NCI-H1417 (cell line): Measurements from ENCODE around the gene ZNF575.
"Not testable (repeated sequence)": the region's sequence is repeated elsewhere in the genome, so short reads cannot be mapped to it uniquely, and the experiment has no call there.

Source experiments
- DNase-seq, 3 experiments: peaks; one replicate each; lab custom pipeline; 2025; lab: John Stamatoyannopoulos, UW

ZNF575 gene

DNA sequence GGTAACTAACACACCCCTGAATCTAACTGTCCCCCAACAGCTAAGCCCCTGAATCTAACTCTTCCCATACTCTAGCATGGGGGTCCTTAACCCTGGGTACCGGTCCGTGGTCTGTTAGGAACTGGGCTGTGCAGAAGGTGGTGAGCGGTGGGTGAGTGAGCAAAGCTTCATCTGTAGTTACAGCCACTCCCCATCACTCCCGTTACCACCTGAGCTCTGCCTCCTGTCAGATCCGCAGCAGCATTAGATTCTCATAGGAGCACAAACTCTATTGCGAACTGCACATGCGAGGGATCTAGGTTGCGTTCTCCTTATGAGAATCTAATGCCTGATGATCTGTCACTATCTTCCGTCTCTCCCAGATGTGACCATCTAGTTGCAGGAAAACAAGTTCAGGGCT, 22.3 kb upstream of the ZNF575 start:
- no peak for DNase-seq

DNA sequence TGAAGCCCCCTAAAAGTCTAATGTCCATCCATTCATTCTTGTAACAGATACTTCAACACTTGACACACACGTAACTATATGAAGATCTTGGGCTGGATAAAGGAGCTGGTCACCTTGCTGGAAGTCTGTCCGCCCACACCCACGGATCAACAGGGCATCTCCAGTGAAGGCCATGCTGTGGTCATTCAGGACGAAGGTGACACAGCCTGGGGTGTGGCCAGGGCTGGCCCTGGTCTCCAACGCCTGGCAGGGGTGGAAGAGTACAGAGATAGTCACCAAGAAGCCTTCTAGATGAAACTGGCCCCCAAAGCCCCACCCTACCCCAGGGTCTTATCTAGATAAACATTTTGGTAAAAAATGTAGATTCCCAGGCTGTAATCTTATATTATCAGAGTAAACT, 21.7 kb upstream of the ZNF575 start:
- DNase-seq: no peak

DNA sequence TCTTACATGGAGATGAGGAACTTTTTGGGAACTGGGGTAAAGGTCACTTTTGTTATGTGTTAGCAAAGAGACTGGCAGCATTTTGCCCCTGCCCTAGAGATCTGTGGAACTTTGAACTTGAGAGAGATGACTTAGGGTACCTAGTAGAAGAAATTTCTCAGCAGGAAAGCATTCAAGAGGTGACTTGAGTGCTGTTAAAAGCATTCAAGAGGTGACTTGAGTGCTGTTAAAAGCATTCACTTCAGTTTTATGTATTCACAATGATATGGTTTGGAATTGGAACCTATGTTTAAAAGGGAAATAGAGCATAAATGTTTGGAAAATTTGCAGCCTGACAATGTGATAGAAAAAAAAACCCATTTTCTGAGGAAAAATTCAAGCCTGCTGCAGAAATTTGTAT, 20.6 kb upstream of the ZNF575 start:
- peak in 2 of 3 experiments; percentile 16 to 35 for DNase-seq

DNA sequence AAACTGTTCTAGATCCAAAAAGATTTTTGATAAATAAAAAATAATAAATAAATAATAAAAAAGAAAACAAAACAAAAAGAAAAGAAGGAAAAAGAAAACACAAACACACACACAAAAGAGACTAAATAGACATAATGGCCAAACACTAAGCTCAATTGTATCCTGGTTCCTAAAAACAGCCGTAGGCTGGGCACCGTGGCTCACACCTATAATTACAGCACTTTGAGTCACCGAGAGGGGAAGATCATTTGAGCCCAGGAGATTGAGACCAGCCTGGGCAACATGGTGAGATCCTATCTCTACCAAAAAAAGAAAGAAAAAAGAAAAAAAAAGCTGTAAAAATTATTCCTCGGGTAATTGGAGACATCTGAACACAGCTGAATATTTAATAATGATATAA, 14.9 kb upstream of the ZNF575 start:
- peak in 2 of 3 experiments; percentile 18 to 68 for DNase-seq

DNA sequence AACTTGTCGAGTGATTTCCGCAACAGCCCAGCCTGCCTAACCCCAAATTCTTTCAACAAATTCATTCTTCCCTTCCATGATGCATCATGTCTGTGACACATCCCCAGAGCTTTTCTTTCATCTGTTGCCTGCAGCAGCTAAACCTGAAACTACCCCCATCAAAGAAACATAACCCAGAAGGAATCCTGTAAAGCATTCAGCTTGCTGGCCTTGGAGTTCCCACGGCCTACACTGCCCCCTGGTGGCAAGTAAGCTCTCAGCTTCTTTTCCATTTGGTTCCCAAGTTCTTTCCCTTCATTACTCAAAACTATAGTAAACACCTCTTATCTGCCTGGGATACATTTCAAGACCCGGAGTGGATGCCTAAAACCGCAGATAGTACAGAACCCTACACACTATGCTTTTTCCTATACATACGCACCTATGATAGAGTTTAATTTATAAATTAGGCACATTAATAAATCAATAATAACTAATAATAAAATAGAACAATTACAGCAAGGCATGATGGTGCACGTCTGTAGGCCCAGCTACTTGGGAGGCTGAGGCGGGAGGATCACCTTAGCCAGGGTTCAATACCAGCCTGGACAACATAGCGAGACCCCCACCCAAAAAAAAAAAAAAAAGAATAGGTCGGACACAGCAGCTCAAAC, 13.4 kb upstream of the ZNF575 start:
- peak; percentile 51 to 86 (median 86) for DNase-seq

DNA sequence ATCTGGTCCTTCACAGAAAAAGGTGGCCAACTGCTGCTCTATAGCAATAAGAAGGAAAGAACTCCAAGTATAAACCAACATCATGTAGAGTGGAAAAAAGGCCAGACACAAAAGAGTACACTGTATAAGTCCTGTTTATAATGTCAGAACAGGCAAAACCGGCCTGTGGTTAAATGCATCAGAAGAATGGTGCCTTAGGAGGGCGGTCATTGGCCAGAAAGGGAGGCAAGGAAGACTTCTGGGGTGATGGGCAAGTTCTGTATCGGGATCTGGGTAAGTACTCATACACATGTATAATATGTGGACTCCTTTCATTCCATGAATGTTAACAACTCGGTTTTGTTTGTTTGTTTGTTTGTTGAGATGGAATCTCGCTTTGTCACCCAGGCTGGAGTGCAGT, 10.1 kb upstream of the ZNF575 start:
- DNase-seq: no peak

DNA sequence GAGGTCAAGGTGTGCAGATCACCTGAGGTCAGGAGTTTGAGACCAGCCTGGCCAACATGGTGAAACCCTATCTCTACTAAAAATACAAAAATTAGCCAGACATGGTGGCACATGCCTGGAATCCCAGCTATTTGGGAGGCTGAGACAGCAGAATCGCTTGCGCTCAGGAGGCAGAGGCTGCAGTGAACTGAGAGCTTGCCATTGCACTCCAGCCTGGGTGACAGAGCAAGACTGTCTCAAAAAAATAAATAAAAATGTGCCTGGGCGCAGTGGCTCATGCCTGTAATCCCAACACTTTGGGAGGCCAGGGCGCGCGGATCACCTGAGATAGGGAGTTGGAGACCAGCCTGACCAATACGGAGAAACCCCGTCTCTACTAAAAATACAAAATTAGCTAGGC, 9.3 kb upstream of the ZNF575 start:
- DNase-seq: not testable (repeated sequence)

DNA sequence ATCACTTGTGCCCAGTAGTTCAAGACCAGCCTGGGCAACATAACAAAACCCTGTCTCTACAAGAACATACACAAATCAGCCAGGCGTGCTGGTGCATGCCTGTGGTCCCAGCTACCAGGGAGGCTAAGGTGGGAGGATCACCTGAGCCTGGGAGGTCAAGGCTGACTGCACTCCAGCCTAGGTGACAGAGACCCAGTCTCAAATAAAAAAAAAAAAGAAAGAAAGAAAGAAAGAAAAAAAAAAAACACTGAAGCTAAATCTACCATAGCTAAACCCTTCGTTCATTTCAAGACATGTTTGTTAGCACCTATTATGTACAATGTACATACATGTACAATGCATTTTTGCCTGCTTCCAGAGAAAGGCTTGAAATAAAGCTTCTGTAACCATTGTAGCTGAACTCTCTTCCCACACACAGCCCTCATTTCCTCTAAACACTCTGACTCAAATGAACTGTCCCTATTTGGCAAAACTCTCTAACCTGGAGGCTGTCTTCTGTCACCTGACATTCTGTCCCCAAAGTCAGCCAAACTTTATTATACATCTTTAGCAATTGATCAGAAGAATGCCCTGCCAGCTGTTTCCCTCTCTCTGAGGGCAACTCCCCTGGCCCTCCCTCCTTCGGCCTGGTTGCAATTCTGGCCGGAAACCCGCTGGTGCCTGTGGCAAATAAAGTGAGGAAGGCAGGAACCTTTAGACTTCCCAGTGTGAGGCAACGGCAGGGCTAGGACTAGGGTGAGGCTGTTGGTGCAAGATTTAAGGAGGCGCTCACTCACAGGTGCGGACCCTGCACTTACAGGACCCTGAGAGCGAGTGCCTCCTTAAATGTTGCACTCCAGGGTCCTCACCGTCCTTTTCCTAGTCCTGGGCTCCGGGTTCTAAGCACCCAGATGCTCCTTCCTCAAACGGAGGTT, 7.8 kb upstream of the ZNF575 start:
- DNase-seq: no peak

DNA sequence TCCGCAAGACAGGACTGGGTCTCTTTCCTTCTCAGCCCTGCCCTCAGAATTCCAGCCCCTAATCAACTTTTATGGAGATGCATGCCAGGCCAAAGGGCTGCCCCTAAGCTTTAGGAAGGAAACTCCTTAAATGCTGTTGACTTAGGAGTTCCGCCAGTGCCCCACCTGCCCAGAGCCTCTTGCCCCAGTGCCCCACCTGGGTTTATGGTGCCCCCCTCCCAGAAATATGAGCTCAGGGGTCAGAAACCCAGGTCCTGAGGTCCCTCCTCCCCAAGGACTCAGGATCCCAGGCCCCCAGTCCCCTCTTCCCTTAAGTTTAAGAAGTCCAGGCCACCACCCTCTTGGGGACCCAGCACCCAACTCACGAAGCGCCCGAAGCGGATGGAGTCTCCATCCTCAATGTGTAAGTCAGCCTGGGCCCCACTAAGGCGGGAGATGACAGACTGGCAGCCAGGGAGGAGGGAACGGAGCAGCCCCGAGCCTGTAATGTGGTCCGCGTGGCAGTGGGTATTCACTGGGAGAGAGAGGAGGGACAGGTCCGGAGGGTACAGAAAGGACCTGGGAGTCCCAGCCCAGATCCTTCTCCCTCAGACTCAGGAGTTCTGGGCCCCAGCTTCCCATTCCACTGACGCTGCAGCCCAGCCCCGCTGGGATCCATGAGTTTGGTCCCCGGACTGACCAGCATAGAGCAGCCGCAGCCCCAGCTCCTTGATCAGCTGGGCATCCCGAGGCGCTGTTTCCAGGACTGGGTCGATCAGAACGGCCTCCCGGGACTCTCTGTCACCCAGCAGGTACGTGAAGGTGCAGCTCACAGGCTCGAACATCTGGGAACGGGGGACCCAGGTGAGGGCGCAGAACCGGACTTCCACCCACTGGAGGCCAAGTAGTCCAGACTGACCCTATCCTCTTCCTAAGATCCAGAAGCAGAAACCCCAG, 6.9 kb upstream of the ZNF575 start:
- DNase-seq: no peak

DNA sequence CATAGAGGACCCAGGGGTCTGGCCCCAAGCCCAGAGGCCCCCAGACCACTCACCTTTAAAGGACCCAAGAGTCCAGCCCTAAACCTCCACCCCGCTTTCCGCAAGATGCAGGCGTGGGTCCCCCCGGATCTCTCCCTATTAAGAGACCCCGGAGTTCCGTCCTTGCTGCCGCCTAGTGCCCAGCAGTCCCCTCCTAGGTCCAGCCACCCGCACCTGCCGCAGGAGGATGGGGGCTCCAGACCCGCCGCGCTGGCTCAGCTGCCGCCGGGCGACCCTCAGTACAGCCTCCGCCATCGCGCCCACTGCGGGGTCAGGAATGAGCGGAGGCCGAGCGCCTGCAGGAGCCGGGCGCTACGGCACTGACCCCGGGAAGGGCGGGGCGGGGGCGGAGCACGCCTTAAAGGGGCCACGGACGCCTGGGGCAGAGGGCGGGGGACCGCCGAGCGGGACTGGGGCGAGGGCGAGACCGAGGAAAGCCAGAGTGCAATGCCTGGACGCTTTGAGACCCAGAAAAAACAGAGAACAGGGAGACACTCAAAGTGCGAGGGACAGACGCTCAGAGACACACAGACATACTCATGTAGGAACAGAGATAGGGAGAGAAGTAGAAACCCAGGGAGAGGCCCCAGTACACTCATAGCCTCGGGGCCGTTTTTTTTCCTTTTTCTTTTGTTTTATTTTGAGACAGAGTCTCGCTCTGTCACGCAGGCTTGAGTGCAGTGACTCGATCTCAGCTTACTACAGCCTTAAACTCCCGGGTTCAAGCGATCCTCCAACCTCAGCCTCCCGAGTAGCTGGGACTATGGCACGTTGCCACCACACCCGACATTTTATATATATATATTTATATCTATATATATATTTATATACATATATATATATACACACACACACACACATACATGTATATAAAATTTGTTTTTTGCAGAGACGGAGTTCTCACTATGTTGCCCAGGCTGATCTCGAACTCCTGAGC, 5.8 kb upstream of the ZNF575 start, which contains the start of gene ETHE1:
Gene ETHE1, minus strand, starts transcription at position 318 of the 976 bp plus-strand sequence. Its CDS starts 24 bp downstream, at position 294.
- peak in 2 of 3 experiments; percentile 75 to 76 for DNase-seq

DNA sequence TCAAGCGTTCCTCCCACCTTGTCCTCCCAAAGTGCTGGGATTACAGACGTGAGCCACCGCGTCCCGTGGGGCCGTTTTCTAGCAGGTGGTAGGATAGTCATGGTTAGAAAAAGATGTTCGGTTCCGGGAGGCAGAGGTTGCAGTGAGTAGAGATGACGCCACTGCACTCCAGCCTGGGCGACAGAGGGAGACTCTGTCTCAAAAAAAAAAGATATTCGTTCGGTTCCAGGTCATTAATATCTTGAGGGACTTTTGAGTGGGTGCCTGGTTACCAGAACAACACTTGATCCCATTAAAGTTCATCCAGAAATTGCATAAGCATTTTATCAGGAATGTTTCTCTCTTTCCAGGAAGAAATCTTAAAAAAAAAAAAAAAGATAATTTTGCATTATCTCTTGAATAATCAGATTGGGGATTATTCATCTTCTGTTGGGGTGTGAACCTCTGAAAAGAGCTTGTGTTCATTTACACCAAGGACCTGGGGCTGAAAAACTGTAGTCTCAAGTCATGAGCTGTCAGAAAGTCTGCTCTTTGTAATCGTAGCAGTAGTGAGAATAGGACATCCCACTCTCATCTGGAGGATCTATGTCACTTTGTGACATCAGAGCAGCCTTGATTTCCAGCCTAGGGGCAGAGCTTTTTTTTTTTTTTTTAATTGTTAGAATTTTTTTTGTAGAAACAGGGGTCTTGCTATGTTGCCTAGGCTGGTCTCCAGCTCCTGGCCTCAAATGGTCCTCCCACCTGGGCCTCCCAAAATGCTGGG, 4.9 kb upstream of the ZNF575 start:
- peak; percentile 20 to 86 (median 69) for DNase-seq

DNA sequence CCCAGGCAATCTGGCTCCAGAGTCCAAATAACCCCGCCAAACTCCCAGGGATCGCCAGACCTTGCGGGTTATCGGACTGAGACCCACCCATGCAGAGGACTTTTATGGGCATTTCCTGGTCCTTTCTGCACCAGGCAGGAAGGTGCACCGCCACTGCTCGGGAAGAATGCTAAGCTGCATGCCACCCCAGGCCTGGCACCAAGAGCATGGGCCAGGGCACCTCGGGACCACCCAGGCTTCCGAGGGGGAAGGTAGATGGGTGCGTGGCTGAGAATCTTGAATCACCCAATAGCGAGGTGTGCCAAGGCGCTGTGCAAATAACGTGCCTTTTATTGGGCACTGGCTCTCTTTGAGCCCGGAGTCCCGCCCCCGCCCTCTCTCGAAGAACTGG, 422 bp upstream of the ZNF575 start:
- DNase-seq: peak in 1 of 3 experiments; percentile 83

DNA sequence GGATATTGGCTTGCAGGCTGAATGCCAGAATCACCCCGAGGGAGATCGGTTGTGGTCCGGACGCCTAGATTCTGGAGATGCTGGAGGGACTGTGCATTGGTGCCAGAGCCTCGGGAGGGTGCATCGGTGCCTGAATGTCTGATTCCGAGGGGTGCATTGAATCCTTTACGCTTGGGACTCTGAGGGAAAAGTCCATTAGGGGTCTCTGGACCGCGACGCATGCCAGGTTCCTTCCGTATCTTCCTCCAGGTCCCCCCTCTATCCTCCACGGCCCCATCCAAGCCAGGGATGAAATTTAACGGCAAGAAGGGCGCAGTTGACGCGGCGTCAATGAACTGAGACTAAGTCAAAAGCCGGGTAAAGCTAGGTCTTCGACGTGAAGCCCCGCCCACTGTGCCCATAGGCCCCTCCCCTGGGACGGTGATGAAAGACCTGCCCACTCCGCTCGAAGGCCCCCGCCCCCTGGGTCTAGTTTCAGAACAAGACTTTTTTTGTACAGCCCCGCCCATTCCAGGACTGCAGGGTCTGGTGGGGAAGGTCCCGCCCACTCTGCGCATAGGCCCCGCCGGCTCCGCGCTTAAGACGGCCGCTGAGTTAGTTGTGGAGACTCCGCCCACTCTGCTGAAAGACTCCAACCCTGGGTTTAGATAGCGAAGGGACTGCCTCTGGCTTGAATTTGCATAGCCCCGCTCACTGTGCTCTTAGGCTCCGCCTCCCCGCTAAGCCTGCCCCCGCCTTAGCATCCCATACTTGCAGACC, 737 bp downstream of the ZNF575 start:
- DNase-seq: peak; percentile 72 to 98 (median 86)

DNA sequence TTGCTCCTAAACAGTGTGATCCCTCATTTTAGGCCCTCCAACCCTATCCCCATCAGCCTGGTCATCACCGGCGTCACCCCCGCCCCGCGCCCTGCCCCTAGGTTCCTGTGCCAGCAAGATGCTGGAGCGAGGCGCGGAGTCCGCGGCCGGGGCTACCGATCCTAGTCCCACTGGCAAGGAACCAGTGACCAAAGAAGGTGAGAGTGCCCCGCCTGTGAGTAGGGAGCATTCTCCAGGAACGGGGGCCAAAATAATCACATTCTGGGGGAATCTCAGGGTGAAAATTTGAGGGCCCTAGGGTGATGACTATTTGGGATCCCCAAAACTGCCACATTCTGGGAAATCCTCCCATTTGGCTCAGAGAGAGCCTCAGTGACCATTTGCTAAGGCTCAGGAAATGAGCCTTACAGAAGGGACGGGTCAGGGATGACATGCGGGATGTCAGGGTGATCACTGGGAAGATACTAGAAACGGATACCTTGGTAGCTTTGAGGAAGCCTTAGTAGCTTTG, 1.4 kb downstream of the ZNF575 start:
- DNase-seq: peak in 1 of 3 experiments; percentile 22

DNA sequence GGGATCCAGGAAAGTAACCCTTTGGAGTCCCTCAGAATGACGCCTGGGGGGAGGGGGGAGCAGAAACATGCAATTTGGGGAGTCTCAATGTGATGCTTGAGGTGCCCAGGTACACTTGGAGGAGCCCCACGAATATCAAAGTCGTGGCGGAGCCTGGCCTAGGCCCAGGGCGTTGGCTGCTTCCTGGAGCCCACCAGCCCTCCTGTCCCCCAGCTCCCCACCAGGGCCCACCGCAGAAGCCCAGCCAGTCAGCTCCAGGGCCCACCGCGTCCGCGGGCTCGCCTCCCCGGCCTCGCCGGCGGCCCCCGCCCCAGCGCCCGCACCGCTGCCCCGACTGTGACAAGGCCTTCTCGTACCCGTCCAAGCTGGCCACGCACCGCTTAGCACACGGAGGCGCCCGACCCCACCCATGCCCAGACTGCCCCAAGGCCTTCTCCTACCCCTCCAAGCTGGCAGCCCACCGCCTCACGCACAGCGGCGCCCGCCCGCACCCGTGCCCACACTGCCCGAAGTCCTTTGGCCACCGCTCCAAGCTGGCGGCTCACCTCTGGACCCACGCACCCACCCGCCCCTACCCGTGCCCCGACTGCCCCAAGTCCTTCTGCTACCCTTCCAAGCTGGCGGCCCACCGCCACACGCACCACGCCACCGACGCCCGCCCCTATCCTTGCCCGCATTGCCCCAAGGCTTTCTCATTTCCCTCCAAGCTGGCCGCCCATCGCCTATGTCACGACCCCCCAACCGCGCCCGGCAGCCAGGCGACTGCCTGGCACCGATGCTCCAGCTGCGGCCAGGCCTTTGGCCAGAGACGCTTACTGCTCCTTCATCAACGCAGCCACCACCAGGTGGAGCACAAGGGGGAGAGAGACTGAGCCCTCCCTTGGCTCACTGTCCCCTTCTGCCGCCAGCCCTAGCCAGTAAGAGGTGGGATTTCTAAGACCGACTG, 2.1 kb downstream of the ZNF575 start:
- DNase-seq: no peak

DNA sequence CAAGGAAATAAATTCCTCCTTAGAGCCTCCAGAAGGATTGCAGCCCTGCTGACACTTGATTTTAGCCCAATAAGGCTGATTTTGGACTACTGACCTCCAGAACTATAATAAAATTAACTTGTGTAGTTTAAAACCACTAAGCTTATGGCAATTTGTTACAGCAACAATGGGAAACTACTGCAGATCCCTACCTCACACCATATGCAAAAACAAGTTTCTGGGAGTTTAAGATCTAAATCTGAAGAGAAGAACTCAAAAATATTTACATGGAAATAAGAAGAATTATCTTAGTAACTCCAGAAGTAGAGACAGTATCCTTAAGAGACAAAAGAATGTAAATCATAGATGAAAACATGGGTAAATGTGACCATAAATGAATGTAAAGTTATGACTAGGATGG, 5.9 kb downstream of the ZNF575 start:
- peak in 1 of 3 experiments; percentile 6 for DNase-seq

DNA sequence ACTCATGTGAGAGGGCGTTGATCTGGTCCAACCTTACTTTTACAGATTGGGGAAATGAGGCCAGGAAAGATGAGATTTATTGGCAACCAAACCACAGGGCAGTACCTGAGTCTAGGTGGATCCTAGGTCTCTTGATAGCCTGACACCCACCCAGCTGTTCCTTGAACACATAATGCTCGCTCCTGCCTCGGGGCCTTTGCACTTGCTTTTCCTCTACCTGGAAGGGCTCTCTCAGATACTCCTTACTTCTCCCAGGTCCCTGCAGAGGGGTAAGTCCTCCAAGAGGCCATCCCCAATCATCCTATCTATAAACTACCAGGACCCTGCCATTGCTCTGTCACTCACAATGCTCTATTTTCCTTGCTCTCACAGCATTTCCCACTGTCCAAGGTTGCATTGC, 7.4 kb downstream of the ZNF575 start:
- no peak for DNase-seq
